DMS153 treated with DMSO at 0.1 percent for 48 hours (cell line): Measurements from ENCODE around the gene CAPRIN1.
"Not testable (repeated sequence)": the region's sequence is repeated elsewhere in the genome, so short reads cannot be mapped to it uniquely, and the experiment has no call there.

Source experiments
- DNase-seq: peaks from one replicate; lab custom pipeline; 2025; ENCODE audit not compliant: unreplicated experiment; lab: John Stamatoyannopoulos, UW

Gene CAPRIN1

GRCh38 chr11:34050581-34051348 lies 766 bp upstream of the CAPRIN1 start:
- peak; percentile 45 for DNase-seq

- DNase-seq: peak; percentile 75
Measured at GRCh38 chr11:34052036-34052607, 591 bp downstream of the CAPRIN1 start.

GRCh38 chr11:34052608-34053160 lies 1.2 kb downstream of the CAPRIN1 start:
- DNase-seq: no peak

DNA sequence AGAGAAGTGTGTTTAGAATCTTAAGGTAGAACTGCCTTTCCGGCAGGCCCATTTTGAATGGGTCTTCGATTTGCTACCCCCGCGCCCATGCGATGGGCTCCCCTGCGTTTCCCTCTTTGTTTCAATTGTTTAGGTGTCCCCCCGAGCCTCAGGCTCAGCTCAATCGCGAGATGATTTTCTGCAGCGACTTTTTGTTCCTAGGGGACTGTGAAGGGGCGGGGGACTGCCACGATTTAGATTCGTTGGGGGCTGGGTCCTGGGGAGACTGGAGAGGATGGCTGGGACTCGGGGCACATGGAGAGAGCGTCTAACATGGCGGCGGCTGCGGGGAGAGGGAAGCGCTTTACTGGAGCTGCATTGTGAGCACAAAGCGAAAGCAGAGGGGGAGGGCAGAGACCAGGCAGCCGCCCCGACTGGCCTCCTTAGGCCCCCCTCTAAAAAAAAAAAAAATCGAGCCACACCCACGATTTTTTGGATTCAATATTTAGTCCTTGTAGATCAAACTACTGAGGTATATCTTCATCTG lies 1.7 kb downstream of the CAPRIN1 start:
- peak; percentile 5 for DNase-seq

DNA sequence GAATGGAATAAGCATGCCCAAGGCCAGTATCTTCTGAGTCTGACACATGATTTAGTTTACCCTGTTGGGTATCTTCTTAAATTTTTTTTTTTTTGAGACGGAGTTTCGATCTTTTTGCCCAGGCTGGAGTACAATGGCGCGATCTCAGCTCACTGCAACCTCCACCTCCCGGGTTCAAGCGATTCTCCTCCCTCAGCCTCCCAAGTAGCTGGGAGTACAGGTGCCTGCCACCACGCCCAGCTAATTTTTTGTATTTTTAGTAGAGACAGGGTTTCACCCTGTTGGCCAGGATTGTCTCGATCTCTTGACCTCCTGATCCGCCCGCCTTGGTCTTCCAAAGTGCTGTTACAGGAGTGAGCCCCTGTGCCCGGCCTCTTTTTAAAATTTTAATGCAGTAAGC lies 2.8 kb downstream of the CAPRIN1 start:
- not testable (repeated sequence) for DNase-seq

DNA sequence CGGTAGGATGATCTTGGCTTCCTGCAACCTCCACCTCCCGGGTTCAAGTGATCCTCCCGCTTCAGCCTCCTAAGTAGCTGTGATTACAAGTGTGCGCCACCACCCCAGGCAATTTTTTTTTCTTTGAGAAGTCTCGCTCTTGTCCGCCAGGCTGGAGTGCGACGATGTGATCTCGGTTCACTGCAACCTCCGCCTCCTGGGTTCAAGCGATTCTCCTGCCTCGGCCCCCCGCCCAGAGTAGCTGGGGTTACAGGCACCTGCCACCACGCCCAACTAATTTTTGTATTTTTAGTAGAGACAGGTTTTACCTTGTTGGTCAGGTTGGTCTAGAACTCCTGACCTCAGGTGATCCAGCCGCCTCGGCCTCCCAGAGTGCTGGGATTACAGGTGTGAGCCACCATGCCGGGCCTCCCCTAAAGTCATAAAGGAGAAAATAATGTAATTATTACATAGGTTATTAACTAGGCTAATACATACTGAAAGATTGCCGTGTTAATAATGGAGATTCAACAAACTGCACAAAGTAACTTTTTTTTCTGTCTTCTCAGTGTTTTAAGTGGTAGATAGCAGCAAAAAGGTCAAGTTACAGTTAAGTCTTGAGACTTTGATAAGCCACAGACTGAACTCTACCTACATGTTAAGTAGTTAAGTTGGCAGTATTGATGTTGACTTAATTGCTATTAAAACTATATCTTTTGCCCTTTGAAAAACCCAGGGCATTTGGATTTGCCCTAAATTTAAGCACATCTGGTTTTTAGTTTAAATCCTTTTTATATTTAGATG lies 3.9 kb downstream of the CAPRIN1 start:
- no peak for DNase-seq

DNA sequence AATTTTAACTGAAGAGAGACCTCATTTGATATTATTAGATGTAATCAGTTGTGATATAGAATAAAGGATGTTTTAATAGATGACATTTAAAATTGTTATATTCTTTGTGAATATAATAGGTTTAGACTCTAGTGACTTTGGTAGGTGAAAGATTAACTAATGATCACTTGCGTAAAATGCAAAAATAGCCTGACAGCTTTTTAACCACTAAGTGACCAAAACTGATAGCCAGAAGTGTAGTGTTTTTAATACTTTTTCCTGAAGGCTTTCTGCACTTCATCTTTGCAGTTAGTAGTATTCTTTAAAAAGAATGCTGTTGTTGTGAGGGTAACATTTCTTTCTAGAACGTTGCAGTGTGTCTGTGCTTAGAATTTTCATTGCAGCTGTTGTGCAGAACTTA lies 5.1 kb downstream of the CAPRIN1 start:
- no peak for DNase-seq

GRCh38 chr11:34063061-34063795 lies 11.7 kb downstream of the CAPRIN1 start:
- no peak for DNase-seq

DNA sequence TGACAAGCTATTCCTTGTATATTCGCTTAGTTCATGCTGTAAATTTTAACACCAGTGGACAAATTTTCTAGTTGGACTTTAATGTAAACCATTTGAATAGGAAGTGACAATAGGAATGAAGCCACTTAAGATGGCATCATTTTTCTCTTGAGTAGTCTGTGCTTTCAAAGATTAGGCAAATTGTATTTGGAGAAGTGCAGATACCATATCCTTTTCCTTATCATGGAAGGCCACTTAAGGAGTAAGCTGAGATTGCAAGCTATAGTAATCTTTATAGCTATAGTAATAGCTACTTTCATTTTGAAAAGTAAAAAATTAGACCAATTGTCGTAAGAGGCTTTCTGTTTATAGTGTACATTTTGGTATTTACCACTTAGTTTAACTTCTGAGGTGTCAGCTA lies 12.8 kb downstream of the CAPRIN1 start:
- DNase-seq: no peak

- no peak for DNase-seq
Measured at GRCh38 chr11:34065505-34066203, 14.1 kb downstream of the CAPRIN1 start.

DNA sequence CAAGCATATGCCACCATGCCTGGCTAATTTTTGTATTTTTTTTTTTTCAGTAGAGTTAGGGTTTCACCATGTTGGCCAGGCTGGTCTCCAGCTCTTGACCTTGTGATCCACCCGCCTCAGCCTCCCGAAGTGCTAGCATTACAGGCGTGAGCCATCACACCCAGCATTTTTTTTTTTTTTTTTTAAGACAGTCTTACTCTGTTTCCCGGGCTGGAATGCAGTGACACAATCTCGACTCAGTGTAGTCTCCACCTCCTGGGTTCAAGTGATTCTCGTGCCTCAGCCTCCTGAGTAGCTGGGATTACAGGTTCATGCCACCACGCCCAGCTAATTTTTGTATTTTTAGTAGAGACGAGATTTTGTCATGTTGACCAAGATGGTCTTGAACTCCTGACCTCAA lies 15.2 kb downstream of the CAPRIN1 start:
- DNase-seq: not testable (repeated sequence)

GRCh38 chr11:34067383-34068065 lies 16.0 kb downstream of the CAPRIN1 start:
- DNase-seq: no peak

DNA sequence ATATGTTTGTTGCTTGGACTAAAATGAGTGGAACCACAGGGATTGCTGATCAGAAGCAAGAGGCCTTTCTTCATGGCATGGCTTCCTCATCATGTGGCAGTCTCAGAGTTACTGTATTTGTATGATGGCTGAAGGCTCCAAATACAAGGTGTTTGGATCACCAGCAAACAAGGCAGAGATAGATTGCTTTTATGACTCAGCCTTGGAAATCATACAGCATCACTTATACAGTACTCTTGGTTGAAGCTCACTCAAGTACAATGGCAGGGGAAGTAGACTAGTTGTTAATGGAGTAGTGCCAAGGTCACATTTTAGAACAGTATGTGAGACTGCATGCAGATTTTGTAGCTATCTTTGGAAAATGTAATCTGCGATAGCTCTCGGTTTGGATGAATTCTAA lies 16.6 kb downstream of the CAPRIN1 start:
- DNase-seq: no peak

GRCh38 chr11:34071306-34071705 lies 19.8 kb downstream of the CAPRIN1 start:
- DNase-seq: not testable (repeated sequence)

- DNase-seq: no peak
Measured at GRCh38 chr11:34072041-34072440, 20.5 kb downstream of the CAPRIN1 start.

- no peak for DNase-seq
Measured at GRCh38 chr11:34072832-34073231, 21.3 kb downstream of the CAPRIN1 start.

DNA sequence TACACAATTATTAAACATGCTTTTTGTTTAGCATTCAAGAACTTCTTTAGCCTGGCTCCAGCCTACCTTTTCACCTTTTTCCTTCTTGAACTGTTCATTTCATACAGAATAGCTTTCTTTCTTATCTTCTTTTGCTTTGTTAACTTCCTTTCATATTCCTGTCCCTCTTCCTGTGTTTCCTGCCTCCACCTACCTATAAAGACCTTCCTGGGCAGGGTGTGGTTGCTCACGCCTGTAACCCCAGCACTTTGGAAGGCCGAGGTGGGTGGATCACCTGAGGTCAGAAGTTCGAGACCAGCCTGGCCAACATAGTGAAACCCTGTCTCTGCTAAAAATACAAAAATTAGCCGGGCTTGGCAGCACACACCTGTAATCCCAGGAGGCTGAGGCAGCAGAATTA lies 22.9 kb downstream of the CAPRIN1 start:
- no peak for DNase-seq

- DNase-seq: no peak
Measured at GRCh38 chr11:34075178-34075820, 23.8 kb downstream of the CAPRIN1 start.

- DNase-seq: no peak
Measured at GRCh38 chr11:34080609-34081008, 29.1 kb downstream of the CAPRIN1 start.
